Myocyte (in vitro differentiated cells): ENCODE measurements around the gene RALGPS1. TPM values are rescaled to one million over a fixed set of nuclear protein-coding genes. Genes with fewer than 3 reads are reported as not detected.

Experiments used
- DNase-seq: peaks from one replicate; pipeline ENCODE4 v3.0.0-alpha.2; 2012; ENCODE audit warnings: low read depth
- total RNA-seq: library from RNA; depleted of rRNA; stranded (reverse); fragments of >200 nt; gene quantifications from 2 replicates; pipeline ENCODE4 v1.2.3, GENCODE V29; 2014

RALGPS1 gene
- total RNA-seq, 1 donor from 2014 or later, result 3.6 TPM

- peak; percentile 88 for DNase-seq
Observed at GRCh38 chr9:127116957-127117356, 202.4 kb downstream of the RALGPS1 start.

- no peak for DNase-seq
Observed at GRCh38 chr9:127117801-127118200, 203.2 kb downstream of the RALGPS1 start.

- DNase-seq, result no peak
Observed at GRCh38 chr9:127118597-127119319, 204.2 kb downstream of the RALGPS1 start.

GRCh38 chr9:127119320-127119709 lies 204.7 kb downstream of the RALGPS1 start:
- DNase-seq, result no peak

- no peak for DNase-seq
Observed at GRCh38 chr9:127121628-127122175, 207.1 kb downstream of the RALGPS1 start.

GRCh38 chr9:127122176-127123063 lies 207.8 kb downstream of the RALGPS1 start, which contains the start of gene ANGPTL2:
Gene ANGPTL2 (minus strand): TSS chr9:127122635. CDS start chr9:127108731, 13,904 bp downstream.
- peak; percentile 97 for DNase-seq

GRCh38 chr9:127123064-127123890 lies 208.7 kb downstream of the RALGPS1 start:
- no peak for DNase-seq

GRCh38 chr9:127124111-127124531 lies 209.5 kb downstream of the RALGPS1 start:
- DNase-seq, result no peak

- DNase-seq, result no peak
Observed at GRCh38 chr9:127124792-127125191, 210.2 kb downstream of the RALGPS1 start.

- DNase-seq, result no peak
Observed at GRCh38 chr9:127126971-127127370, 212.4 kb downstream of the RALGPS1 start.

- peak; percentile 100 for DNase-seq
Observed at GRCh38 chr9:127128341-127129072, 213.9 kb downstream of the RALGPS1 start.

GRCh38 chr9:127129073-127129717 lies 214.6 kb downstream of the RALGPS1 start:
- no peak for DNase-seq

- no peak for DNase-seq
Observed at GRCh38 chr9:127129718-127130085, 215.1 kb downstream of the RALGPS1 start.

- DNase-seq, result no peak
Observed at GRCh38 chr9:127130235-127130634, 215.7 kb downstream of the RALGPS1 start.

- peak; percentile 97 for DNase-seq
Observed at GRCh38 chr9:127130661-127131538, 216.3 kb downstream of the RALGPS1 start.

GRCh38 chr9:127131871-127132270 lies 217.3 kb downstream of the RALGPS1 start:
- peak; percentile 65 for DNase-seq

GRCh38 chr9:127132375-127132774 lies 217.8 kb downstream of the RALGPS1 start:
- DNase-seq, result no peak

GRCh38 chr9:127132921-127133647 lies 218.5 kb downstream of the RALGPS1 start:
- peak; percentile 71 for DNase-seq
